Measurements from ENCODE around the gene TGFBR1.

DNA sequence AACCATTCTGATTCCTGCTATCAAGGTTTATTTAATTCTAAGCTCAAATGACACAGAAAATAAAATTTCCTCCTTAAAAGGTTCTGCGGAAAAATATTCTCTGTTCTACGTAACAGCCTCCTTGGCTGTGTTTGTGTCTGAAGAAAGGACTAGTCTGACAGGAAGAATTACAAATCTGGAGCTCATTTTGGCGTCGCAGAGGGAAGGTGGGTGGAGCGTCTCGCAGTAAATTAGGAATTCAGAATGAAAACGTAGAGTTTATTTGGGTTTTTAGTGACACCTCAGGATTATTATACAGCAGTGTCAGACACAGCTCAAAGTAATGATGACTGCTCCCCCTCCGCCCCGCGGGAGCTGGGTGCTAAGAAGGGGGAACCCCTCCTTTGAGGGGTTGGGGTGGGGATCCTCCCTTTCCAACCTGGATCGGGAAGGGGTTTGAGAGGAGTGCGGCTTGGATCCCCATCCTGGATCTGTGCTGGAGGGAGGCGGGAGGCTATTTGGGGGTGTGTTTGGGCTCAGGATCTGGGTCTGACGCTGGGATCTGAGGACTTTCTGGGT, 933 bp upstream of the TGFBR1 start:
- TF ChIP-seq, protein P1, sequence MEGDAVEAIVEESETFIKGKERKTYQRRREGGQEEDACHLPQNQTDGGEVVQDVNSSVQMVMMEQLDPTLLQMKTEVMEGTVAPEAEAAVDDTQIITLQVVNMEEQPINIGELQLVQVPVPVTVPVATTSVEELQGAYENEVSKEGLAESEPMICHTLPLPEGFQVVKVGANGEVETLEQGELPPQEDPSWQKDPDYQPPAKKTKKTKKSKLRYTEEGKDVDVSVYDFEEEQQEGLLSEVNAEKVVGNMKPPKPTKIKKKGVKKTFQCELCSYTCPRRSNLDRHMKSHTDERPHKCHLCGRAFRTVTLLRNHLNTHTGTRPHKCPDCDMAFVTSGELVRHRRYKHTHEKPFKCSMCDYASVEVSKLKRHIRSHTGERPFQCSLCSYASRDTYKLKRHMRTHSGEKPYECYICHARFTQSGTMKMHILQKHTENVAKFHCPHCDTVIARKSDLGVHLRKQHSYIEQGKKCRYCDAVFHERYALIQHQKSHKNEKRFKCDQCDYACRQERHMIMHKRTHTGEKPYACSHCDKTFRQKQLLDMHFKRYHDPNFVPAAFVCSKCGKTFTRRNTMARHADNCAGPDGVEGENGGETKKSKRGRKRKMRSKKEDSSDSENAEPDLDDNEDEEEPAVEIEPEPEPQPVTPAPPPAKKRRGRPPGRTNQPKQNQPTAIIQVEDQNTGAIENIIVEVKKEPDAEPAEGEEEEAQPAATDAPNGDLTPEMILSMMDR (IDR thresholded peaks at IDR 0.05) = no peak
- peak in 1 of 2 donors; percentile 4 for TF ChIP-seq EP300 (IDR thresholded peaks at IDR 0.05)

All from tibial nerve (tissue), 4 donors.